ENCODE measurements around the gene PRKAG2. TPM values are rescaled to one million over a fixed set of nuclear protein-coding genes. Genes with fewer than 3 reads are reported as not detected.

Gene PRKAG2
- total RNA-seq, 1 experiment from 2014 or later = 10.9 TPM

DNA sequence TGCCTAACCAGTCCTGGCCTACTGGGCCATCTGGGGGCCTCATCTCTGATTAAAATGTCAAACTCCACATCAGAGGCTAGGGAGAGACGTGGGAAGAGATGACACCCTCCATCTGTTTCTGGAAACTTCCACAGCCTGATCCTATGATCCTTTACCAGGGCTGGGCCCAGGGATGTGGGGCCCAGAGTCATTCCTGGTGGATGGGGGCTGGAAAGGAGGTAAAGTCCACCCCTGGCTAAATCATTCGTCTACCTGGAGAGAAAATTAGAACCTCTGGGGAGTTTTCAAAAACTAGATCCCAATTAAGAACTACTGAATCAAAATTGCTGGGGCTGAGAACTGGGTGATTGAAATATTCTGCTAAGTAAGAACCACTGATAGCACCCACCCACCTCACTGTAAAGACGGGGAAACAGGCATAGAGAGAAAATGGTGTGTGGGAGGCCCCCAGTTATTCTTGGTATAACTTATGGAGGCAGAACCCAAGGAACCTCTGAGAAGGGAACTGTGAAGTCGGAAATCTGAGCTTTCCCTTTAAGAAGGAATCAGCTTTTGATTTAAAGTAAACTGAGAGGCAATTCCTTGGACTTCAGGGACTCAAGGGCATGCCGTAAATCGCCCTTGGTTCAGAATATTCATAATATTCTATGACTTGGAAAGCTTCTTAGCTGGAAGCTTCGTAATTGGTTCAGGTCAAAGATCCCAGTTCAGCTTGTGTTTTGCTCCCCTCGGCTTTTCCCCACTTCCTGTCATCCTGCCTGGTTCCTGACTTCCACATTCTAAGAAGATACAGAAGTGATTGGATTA, 53.1 kb downstream of the PRKAG2 start:
- Histone ChIP-seq H3K4me1 (peaks cover 40% of the 10 kb centered on the region), H3K27me3 (no peaks in the 10 kb centered on the region), H3K27ac (peak overlapping the region; percentile 99), H3K36me3 (no peaks in the 10 kb centered on the region), H3K9me3 (replicated peaks) (no peaks in the 10 kb centered on the region), H3K4me3 (peak overlapping the region; percentile 24)
- no peak for DNase-seq

DNA sequence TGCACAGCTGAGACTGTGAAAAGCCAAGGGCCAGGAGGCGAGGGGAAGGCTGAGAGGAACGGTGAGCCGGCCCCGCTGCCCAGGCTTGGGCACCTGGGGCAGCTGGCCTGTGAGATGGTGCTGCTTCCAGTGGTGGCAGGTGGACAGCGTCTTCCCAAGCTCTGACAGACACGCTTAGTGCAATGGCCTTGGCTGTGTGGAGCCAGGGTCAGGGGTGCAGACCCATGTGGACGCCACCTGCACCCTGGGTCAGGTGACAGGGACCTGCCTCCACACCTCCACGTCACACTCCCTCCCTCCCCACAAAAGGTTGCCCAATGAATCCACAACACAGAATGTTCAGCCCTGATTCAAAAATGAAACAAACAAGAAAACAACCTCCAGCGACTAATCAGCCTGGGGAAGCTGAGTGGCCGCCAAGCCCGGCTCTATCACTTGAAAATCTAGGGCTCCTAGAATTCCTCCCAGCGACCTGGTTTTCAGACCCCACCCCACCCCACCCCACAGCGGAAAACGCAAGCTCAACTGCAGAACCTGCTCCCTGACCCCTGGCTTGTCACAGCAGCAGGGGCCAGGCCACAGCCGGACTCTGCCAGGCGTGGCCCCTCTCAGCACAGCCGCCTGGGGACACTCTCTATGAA, 54.3 kb downstream of the PRKAG2 start:
- H3K36me3 ChIP-seq = no peaks in the 10 kb centered on the region
- no peak for DNase-seq
- no peak overlapping the region for H3K27ac ChIP-seq
- no peak overlapping the region for H3K4me3 ChIP-seq
- H3K9me3 ChIP-seq (replicated peaks) = no peaks in the 10 kb centered on the region
- H3K27me3 ChIP-seq = no peaks in the 10 kb centered on the region
- peaks cover 40% of the 10 kb centered on the region for H3K4me1 ChIP-seq

DNA sequence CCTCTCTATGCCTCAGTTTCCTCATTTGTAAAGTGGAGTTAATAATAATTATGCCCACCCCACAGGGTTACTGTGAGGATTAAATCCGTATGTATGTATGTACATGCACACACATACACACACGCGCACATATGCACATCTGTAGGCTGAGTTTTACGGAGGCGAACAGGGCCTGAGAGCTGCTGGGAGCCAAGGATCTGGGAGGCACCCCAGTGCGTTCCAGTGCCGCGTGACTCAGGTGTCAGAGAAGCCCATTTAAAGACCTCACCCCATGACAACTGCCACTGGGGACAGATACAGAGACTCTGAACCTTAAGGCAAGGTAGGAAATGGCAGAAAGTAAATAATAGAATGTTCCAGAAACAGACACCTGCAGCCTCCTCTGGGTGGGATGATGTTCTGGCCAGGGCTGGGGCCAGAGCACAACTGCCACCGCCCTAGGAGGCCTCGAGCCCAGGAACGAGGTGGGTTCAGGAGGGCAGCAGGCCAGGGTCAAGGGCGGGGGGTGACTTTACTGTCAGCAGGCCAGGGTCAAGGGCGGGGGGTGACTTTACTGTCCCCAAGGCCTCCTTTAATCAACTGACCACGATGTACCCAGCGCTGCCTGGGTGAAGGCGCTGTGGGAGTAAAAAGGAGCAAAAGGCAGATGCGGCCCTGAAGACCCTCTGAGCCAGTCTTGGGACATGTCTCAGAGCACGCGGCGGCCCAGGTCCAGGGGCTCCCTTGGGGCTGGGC, 54.9 kb downstream of the PRKAG2 start:
- no peaks in the 10 kb centered on the region for H3K36me3 ChIP-seq
- DNase-seq = no peak
- H3K27me3 ChIP-seq = no peaks in the 10 kb centered on the region
- H3K4me3 ChIP-seq = no peak overlapping the region
- no peaks in the 10 kb centered on the region for H3K9me3 ChIP-seq (replicated peaks)
- peaks cover 39% of the 10 kb centered on the region for H3K4me1 ChIP-seq
- no peak overlapping the region for H3K27ac ChIP-seq

DNA sequence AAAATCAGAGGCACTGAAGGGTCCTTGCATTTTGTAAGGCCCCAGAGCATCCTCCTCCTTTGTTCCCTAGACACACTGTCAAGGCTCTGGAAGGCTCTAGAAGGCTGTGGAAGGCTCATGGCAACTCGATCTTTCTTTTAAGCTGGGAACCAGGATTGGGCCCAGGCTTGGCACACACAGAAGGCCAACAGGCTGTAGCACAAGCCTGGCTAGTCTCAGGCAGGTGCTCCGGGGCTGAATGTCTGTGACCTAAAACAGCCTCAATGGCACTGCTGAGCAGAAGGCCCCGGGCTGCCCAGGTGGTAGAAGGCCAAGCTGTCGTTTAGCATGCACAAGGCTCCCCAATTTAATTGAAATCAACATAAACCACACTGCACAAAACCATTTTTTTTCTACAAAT, 55.7 kb downstream of the PRKAG2 start:
- DNase-seq = no peak
- Histone ChIP-seq H3K36me3 (no peaks in the 10 kb centered on the region), H3K27ac (no peak overlapping the region), H3K9me3 (replicated peaks) (no peaks in the 10 kb centered on the region), H3K4me1 (peaks cover 31% of the 10 kb centered on the region), H3K27me3 (no peaks in the 10 kb centered on the region), H3K4me3 (no peak overlapping the region)

DNA sequence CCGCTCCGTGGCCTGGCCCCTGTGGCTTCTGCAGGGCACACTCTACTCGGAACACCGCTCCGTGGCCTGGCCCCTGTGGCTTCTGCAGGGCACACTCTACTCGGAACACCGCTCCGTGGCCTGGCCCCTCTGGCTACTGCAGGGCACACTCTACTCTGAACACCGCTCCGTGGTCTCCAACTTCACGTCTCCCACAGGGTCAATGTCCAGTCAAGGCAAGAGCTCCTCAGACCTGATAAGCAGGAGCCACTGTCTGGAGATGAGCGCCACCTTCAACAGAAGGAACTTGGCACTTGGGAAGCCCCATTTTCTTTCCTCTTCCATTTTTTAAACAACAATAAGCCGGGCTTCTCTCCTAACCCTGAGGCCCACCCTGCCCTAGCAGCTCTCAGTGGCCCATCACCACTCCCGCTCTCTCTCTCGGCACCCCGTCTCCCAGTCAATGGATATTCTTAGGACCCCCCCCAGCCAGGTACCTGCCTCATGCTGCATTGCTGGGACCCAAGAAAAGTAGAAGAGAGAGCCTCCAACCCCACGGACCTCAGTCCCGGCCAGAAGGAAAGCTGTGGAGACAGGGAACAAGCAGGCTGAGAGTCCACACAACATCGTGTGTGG, 56.3 kb downstream of the PRKAG2 start:
- H3K27me3 ChIP-seq = no peaks in the 10 kb centered on the region
- peaks cover 25% of the 10 kb centered on the region for H3K4me1 ChIP-seq
- DNase-seq = no peak
- no peak overlapping the region for H3K27ac ChIP-seq
- H3K9me3 ChIP-seq (replicated peaks) = no peaks in the 10 kb centered on the region
- H3K4me3 ChIP-seq = no peak overlapping the region
- no peaks in the 10 kb centered on the region for H3K36me3 ChIP-seq

DNA sequence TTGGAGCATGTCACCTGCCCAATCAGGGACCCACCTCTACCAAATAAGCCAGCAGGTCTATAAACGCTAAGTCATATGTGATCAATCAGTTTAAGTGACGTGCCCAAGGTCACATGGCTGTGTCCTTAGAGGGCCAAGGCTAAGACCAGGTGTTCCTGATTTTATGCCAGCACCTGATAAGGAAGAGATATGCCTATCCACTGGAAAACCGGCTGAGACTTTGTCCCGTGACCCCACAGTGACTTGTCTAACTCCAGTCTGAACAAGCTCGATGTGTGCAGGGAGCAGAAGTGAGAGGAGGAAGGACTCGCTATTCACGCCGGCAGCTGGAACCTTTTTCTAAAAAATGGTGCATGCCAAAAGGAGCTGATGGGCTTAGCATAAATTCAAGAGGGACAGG, 57.0 kb downstream of the PRKAG2 start:
- H3K36me3 ChIP-seq = no peaks in the 10 kb centered on the region
- no peak overlapping the region for H3K4me3 ChIP-seq
- DNase-seq = no peak
- no peaks in the 10 kb centered on the region for H3K27me3 ChIP-seq
- no peaks in the 10 kb centered on the region for H3K9me3 ChIP-seq (replicated peaks)
- H3K27ac ChIP-seq = no peak overlapping the region
- peaks cover 19% of the 10 kb centered on the region for H3K4me1 ChIP-seq

DNA sequence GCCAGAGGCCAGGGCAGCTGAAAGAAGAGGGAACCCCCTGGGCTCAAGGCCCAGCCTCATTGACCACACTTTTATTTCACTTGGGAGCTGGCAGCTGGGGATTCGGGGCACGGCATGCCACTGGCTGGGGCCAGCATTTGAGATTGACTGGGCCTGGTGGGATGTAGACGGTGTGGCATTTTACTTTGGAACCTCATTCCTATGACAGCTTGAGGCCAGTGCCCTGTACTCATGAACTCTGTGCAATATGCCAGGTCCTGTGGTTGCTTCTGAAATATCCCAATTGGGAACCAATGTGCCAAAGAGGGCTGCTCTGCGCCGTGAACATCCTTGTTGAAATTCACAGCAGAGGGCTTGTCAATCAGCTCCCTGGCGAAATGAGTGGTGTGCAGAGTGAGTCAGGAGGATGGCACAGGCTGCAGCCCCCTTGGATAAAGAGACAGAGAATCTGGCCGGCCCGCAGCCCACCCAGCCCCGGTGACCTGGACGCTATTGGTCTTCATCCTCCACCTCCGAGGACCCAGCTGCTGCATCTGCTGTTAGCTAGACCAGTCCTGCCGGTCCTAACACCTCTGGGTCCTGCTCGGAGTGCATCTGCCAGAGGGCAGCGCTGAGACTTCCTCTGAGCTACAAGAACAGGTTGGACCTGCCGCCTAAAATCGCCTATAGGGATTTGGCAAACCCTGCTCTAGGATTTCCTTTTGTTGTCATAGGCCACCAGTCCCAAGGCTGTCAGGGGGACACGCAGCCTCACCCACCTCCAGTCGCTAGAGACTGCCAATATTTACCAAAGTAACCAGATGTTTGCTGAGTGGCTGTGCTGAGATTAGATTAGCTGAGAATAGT, 58.0 kb downstream of the PRKAG2 start:
- Histone ChIP-seq H3K4me3 (no peak overlapping the region), H3K27ac (no peak overlapping the region)
- peak in 1 of 2 experiments; percentile 37 for DNase-seq

DNA sequence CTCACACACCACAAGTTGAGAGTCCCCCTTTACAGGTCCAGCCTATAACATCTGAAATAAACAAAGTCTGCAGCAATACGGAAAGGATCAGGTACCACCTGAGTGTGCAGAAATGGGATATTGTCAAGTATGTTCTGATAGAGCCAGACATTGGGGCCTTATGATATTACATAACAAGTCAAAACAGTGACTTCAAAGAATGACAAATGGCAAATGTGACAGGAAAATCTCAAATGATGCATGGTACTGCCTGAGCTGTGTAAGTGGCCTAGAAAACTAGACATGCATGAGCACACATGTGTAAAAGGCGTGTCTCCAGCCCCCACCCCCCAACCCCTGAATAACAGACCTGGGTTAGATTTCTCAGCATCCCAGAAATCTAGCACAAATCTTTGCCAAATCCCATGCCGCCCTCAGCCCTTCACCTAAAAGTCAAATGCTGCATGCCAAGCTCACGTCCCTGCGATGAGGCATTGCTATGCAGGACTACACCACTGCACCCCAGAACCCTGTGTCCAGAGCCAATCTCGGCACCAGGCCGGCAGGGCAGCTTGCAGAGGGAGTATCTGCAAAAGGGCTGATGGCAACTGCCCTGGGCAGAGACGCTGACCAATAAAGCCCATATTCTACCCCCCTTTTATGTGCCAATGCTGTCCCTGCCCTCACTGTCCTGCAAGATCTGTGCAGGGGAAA, 58.8 kb downstream of the PRKAG2 start:
- Histone ChIP-seq H3K27ac (no peak overlapping the region), H3K4me3 (no peak overlapping the region), H3K27me3 (no peaks in the 10 kb centered on the region), H3K4me1 (peaks cover 11% of the 10 kb centered on the region), H3K9me3 (replicated peaks) (no peaks in the 10 kb centered on the region), H3K36me3 (no peaks in the 10 kb centered on the region)
- DNase-seq = no peak

More for the DNA sequence above, 58.0 kb downstream of the PRKAG2 start:
- no peaks in the 10 kb centered on the region for H3K9me3 ChIP-seq (replicated peaks)
- H3K27me3 ChIP-seq = no peaks in the 10 kb centered on the region
- H3K36me3 ChIP-seq = no peaks in the 10 kb centered on the region
- peaks cover 19% of the 10 kb centered on the region for H3K4me1 ChIP-seq

DNA sequence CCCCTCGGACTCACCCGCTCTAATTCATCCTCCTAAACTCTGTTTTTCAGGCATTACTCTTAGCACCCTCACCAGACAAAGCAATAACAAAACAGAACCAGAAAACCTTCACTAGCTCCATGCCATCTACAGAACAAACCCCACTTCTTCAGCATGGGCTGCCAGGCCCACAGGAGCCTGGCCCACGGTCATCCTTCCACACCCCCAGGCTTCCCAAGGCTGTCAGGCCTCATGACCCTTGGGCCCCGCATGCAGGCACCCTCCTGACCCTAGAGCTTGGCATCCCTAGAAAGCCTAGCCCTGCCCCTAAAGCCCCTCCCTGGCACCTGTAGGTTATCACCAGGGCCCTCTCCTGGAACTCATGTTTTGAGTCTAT, 59.6 kb downstream of the PRKAG2 start:
- Histone ChIP-seq H3K9me3 (replicated peaks) (no peaks in the 10 kb centered on the region), H3K4me1 (peaks cover 10% of the 10 kb centered on the region; the same call in 1 of the 2 replicates), H3K36me3 (no peaks in the 10 kb centered on the region), H3K4me3 (no peak overlapping the region), H3K27me3 (no peaks in the 10 kb centered on the region), H3K27ac (no peak overlapping the region)
- DNase-seq = no peak

DNA sequence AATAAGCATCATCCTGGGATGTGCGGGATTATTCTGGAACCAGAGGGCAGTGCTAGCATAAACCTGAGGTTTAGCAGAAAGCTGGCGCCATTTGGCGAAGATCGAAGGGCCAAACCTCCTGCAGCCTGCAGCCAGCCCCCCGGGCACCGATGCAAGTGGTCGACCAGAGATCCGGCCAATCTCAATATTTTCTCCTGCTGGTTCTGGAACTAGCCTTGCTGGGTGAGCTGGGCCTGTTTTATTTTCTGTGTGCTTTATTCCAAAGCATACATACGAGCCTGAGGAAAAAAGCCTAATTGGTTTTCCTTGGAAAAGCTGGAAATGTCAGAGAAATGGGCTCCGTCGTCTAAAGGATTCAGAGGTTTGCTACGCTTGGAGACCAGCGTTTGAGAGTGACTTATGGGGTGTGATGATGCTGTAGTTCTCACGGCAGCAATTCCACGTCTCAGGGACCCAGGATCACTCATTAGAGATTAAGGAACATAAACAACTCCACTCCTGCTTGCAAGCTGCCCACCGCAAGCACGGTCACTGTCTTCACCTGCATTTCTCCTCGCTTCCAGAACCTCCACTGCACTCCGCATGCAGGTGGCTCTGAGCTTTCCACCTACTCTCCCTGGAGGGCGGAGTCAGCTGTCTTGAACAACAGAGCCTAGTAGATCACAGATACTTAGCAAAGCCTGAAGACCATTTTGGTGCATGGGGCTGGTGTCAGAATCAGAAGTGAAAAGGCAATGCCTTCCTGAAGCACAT, 60.2 kb downstream of the PRKAG2 start:
- H3K36me3 ChIP-seq = no peaks in the 10 kb centered on the region
- no peak overlapping the region for H3K4me3 ChIP-seq
- DNase-seq = no peak
- H3K27ac ChIP-seq = no peak overlapping the region
- H3K4me1 ChIP-seq = peaks cover 10% of the 10 kb centered on the region; the same call in 1 of the 2 replicates
- H3K27me3 ChIP-seq = no peaks in the 10 kb centered on the region
- no peaks in the 10 kb centered on the region for H3K9me3 ChIP-seq (replicated peaks)

DNA sequence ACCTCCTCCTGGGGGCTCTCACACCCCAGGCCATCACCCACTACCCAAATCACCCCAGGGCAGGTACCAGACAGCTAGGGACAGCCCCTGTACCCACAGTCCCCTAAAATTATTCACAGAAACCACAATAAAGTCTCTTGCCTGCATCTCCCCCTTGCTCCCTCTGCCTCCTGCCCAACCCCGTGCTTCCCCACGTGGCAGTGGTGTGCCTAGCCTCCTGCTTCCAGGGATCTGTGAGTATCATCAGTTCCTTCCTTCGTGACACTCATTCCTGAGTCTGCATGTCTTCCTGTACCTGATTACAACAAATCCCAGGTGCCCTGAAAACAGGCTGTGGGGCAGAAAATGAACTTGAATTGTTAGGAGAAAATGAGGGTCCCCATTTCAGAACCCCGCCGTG, 61.5 kb downstream of the PRKAG2 start:
- Histone ChIP-seq H3K9me3 (replicated peaks) (no peaks in the 10 kb centered on the region), H3K4me1 (peaks cover 10% of the 10 kb centered on the region; the same call in 1 of the 2 replicates), H3K27ac (no peak overlapping the region), H3K4me3 (no peak overlapping the region), H3K36me3 (no peaks in the 10 kb centered on the region), H3K27me3 (no peaks in the 10 kb centered on the region)
- no peak for DNase-seq

DNA sequence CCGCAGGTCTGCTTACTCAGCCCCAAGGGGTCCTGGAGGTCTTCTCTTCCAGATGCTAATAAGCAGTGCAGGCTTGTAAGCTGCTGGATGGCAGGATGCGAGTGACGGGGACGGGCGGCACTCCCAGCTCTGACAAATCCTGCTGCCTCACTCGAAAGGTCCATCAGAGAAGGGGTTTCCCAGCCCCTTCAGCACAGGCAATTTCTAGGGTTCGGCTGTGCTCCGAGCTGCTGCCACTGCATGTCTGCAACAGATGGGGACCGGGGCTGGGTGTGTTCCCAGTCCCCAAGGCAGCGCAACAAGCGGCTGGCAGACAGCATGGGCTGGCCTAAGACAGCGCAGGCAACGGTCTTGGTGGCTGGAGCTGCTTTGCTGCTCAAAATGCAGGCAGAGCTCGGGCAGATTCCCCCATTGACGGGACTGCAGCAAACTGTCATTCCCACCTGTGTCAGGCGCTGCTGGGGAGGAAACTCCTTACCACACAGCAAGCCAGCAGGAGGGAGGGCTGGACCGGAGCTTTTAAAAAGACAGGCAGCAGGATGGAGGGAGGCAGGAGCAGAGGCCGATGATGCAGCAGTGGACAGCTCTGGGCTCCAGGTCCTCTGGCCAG, 62.4 kb downstream of the PRKAG2 start:
- H3K4me1 ChIP-seq = peaks cover 16% of the 10 kb centered on the region
- DNase-seq = peak in 1 of 2 experiments; percentile 54
- H3K36me3 ChIP-seq = no peaks in the 10 kb centered on the region
- H3K27me3 ChIP-seq = no peaks in the 10 kb centered on the region
- H3K9me3 ChIP-seq (replicated peaks) = no peaks in the 10 kb centered on the region
- H3K27ac ChIP-seq = no peak overlapping the region
- H3K4me3 ChIP-seq = peak overlapping the region; percentile 20

DNA sequence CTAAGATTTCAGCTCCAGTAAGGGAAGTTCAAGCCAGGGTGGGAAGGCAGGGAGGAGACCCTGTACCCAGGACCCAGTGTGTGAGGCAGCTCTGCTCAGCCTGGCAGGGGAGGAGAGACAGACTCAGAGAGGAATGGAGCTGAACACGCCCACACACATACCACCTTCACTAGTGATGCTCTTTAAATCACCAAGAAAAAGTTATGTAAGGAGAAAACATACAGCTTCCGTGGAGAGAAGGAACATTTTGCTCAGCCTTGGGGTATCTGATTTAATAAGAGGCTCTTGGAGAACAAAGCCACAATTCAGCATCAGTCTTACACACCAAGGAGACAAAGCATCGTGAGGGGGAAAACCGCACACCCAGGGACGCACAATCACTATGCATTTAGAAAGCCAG, 62.9 kb downstream of the PRKAG2 start:
- no peak for DNase-seq
- H3K4me3 ChIP-seq = no peak overlapping the region; the same call in 1 of the 2 replicates
- no peaks in the 10 kb centered on the region for H3K9me3 ChIP-seq (replicated peaks)
- H3K36me3 ChIP-seq = no peaks in the 10 kb centered on the region
- H3K27me3 ChIP-seq = no peaks in the 10 kb centered on the region
- H3K4me1 ChIP-seq = peaks cover 20% of the 10 kb centered on the region
- H3K27ac ChIP-seq = no peak overlapping the region

Data from SJCRH30 (cell line).